Activated CD4-positive, alpha-beta T cell treated with anti-CD3 and anti-CD28 coated beads, Interleukin-2, amount 50 U/mL, for 1 hour (primary cell): ENCODE data around the gene DNAH8.
"Not testable (repeated sequence)": the region's sequence is repeated elsewhere in the genome, so short reads cannot be mapped to it uniquely, and the experiment has no call there.

ENCODE experiments used
- DNase-seq: peaks from one replicate; pipeline ENCODE4 v3.0.0-alpha.2; 2020

DNAH8 gene

DNA sequence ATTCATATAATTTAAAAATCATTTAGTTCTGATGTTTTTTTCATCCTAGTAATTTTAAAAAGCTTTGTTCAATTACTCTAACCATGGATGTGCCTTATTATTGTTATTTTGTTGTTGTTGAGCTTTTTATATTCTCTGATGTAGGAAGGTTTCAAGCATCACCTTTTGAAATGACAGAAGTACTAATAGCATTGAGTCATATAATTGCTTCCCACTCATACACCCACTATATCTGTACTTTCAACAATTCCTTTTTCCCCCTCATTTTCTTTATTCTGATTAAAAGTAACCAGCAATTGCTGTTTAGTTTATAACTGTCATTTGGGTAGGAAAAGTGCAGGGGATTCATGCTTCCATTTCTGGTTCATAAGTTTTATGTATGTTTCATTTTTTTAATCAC is 38.6 kb downstream of the DNAH8 start:
- no peak for DNase-seq

- no peak for DNase-seq
These were observed 40.1 kb downstream of the DNAH8 start for GRCh38 chr6:38755207-38755606.

DNA sequence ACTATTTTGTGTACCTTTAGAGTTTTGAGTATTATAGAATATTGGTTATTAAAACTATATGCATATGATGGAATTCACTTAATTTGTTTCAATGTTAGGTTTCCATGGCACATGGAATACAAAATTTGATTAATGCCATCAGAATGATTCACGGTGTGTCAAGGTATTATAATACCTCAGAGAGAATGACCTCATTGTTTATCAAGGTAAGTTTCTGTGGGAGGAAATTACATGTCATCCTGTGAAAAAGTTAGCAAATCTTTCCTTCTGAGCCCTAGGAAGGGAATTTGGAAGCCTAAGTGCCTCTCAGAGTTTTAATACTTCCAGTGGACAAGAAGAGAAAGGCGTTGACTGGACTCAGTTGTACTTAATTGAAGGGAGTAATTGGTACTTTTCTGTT is 40.8 kb downstream of the DNAH8 start:
- no peak for DNase-seq

- no peak for DNase-seq
These were observed 45.0 kb downstream of the DNAH8 start for GRCh38 chr6:38760097-38760496.

GRCh38 chr6:38762848-38763247 is 47.7 kb downstream of the DNAH8 start:
- DNase-seq = no peak

- DNase-seq = no peak
These were observed 52.4 kb downstream of the DNAH8 start for GRCh38 chr6:38767560-38767959.

GRCh38 chr6:38773338-38773737 is 58.2 kb downstream of the DNAH8 start:
- DNase-seq = no peak

DNA sequence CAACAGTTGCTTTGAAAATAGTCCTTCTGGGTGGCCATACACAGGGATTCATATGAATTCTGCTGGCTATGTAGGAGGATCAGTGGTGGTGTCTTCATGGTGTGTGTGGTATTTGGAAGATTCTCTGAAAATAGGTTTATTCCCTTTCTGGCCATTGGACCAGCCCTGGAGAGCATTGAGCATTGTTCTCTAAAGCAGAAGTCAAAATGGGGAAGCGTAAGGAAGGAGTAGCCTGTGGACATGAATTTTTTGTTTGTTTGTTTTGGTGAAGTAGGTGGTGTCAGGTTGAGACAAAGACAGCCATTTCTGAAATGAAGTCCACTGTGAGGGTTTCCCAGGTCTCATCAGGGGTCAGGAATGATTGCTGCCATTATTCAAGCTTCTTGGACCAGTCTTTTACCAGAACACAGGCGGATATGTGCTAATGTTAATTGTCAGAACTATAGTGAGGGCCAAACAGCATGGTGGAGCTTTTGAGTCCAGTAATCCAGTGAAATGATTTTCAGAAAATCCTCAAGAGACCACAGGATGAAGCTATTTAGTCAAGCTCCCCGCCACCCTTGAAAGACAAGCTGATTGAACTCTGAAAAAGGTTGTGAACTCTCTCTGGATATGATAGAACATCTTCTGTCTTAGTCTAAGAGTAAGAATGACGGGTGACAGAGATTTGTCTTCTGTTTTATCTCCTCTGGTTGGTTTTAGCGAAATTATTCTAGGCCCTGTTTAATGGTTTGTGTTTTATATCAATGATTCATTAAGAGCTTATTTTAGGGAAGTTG is 60.0 kb downstream of the DNAH8 start:
- DNase-seq = no peak

DNA sequence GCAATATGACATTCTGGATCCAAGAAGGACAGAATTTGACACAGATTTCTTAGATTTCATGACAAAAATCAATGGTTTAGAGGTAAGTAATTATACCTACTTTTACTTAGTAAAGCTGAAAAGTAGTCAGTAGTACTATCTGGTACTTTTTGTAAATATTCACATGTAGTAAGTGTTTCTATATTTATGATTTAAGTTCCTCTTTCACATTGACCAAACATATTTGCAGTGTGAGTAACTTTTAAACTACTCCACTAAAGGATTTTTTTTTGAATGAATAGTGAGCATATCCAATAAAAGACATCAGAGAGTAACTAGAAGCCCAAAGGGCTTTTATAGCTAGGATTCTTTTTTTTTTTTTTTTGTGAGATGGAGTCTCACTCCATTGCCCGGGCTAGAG is 60.8 kb downstream of the DNAH8 start:
- DNase-seq = no peak

DNA sequence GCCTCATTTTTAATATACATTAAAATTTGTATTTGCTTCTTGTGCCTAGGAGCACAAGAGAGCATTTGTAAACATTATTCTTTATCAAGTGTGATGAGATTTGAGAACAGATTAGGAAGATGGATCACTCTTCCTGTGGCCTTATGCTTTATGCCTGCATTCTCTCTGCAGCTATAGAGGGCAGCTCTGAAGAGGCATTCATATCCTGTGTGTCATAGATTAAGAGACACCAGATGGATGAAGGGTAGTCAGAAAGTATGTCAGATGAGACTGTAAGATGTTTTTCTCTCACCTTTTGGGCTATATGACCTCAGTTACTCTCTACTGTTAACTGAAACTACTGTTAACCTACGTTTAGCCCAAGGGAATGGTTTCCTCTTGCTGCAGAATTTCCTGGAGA is 61.4 kb downstream of the DNAH8 start:
- DNase-seq = no peak

GRCh38 chr6:38779310-38780062 is 64.4 kb downstream of the DNAH8 start:
- no peak for DNase-seq

- DNase-seq = no peak
These were observed 67.5 kb downstream of the DNAH8 start for GRCh38 chr6:38782616-38783015.

GRCh38 chr6:38783443-38784228 is 68.5 kb downstream of the DNAH8 start:
- DNase-seq = no peak

DNA sequence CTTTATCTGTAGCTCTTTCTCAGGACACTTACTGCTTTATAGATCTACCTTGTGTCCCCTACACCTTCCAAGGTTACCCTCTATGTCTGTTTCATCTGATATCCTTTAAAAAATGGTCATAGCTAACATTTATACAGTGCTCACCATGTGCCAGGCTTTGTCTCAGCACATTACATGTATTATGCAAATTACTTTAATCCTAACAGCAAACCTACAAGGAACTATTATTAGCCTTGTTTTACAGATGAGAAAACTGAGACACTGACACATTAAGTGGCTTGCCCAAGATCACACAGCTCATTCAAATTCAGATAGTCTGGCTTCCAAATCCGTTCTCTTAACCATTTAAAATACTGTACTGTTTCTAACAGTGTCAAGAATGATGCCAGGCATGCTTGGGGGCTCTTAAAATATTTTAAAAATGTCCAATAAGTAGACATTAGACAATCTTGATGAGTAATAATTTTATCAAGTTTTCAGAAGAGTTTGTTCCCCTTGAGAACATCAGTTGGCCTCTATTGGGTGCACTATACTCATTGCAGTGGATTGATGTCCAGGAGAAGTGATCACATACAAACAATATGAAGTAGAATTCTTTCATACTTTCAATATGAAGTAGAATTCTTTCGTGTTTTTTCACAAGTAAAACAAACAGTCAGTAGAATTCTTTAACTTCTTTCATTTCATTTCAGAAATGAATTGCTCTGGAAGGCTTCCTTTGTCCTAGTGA is 69.6 kb downstream of the DNAH8 start:
- no peak for DNase-seq

DNA sequence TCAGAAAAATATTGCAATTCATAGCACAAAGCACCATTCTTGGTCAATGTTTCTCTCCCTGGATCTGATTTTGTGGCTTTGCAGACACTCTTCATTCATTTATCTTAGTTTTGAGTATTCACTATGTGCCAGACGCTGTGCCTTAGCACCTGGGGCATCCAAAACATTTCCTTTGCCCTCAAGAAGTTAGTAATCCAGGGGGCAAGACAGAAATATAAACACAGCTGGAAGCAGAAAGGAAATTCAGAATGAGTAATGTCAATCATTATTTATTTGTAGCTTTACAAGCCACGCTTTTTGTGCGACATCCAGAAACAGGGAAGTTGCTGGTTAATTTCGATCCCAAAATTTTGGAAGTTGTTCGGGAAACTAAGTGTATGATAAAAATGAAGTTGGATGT is 71.4 kb downstream of the DNAH8 start:
- DNase-seq = no peak

- DNase-seq = no peak
These were observed 74.1 kb downstream of the DNAH8 start for GRCh38 chr6:38789256-38789655.

- no peak for DNase-seq
These were observed 77.2 kb downstream of the DNAH8 start for GRCh38 chr6:38792356-38792755.

- no peak for DNase-seq
These were observed 79.6 kb downstream of the DNAH8 start for GRCh38 chr6:38794682-38795081.

- no peak for DNase-seq
These were observed 80.9 kb downstream of the DNAH8 start for GRCh38 chr6:38796006-38796405.

- DNase-seq = not testable (repeated sequence)
These were observed 81.3 kb downstream of the DNAH8 start for GRCh38 chr6:38796437-38796836.

DNA sequence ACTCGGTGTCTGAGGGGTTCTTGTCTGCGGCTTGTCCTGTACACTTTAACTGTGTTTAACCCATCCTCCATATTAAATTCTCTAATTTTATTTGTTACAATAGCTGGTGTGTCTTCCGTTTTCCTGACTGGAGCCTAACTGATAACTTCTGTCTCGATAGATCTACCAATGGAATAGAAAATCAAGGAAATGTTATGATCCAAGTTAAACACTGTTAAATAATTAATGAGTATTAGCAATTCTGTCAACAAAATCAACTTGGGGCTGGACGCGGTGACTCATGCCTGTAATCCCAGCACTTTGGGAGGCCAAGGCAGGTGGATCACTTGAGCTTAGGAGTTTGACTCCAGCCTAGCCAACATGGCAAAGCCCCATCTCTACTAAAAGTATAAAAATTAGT is 81.7 kb downstream of the DNAH8 start:
- DNase-seq = no peak

- DNase-seq = no peak
These were observed 82.3 kb downstream of the DNAH8 start for GRCh38 chr6:38797391-38797790.
